ENCODE measurements around the gene RERE.

DNA sequence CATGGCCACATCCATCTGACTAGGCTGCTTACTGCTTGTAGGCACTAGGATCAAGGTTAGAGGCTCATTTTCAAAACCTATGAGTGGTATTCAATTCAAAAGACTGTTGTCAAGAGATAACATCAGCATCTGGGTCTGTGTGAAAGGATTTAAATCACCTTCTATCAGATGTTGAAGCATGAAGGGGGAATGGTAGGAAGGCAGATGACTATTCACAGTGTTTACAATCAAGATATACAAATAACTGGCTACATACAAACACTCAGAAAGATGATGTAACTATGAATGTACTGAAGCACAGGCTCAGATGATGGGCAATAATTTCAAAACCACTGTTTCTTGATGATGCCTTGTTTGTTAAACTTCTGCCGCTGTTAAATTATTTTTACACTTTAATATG is 250.3 kb downstream of the RERE start:
- TF ChIP-seq, protein P1, sequence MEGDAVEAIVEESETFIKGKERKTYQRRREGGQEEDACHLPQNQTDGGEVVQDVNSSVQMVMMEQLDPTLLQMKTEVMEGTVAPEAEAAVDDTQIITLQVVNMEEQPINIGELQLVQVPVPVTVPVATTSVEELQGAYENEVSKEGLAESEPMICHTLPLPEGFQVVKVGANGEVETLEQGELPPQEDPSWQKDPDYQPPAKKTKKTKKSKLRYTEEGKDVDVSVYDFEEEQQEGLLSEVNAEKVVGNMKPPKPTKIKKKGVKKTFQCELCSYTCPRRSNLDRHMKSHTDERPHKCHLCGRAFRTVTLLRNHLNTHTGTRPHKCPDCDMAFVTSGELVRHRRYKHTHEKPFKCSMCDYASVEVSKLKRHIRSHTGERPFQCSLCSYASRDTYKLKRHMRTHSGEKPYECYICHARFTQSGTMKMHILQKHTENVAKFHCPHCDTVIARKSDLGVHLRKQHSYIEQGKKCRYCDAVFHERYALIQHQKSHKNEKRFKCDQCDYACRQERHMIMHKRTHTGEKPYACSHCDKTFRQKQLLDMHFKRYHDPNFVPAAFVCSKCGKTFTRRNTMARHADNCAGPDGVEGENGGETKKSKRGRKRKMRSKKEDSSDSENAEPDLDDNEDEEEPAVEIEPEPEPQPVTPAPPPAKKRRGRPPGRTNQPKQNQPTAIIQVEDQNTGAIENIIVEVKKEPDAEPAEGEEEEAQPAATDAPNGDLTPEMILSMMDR (IDR thresholded peaks at IDR 0.05), result no peak
- TF ChIP-seq POLR2A (IDR thresholded peaks at IDR 0.05), result no peak

All from adrenal gland (tissue), 5 donors.